Spleen (tissue), 11 donors: ENCODE data around the gene LCP2. TPM values are rescaled to one million over a fixed set of nuclear protein-coding genes. Genes with fewer than 3 reads are reported as not detected.

Experiments
- DNase-seq: peaks from one replicate; pipeline ENCODE4 v3.0.0-alpha.2; 2020
- H3K27ac ChIP-seq, 8 donors: fragments of 200-600 bp; sonication (generic) in 7 of 8; 1 replicate in 4 of 8; 2 replicates in 4 of 8; pipeline versions ENCODE4 v1.5.0 to v1.8.0; 2016 to 2021; ENCODE audit warnings: inconsistent platforms in 4 of 8, mild to moderate bottlenecking in 4 of 8, moderate library complexity in 1 of 8
- H3K27me3 ChIP-seq, 7 donors: fragments of 200-600 bp; sonication (generic) in 6 of 7; replicated peaks in 1 of 7; 1 replicate in 4 of 7; 2 replicates in 3 of 7; pipeline versions ENCODE4 v1.5.0 to v1.8.0; 2016 to 2021; ENCODE audit warnings: inconsistent platforms in 3 of 7, mild to moderate bottlenecking in 1 of 7
- H3K36me3 ChIP-seq, 6 donors: fragments of 200-600 bp; sonication (generic) in 5 of 6; 1 replicate in 4 of 6; 2 replicates in 2 of 6; pipeline versions ENCODE4 v1.5.0 to v1.8.0; 2016 to 2021; ENCODE audit warnings: inconsistent platforms in 2 of 6
- H3K4me1 ChIP-seq, 6 donors: fragments of 200-600 bp; sonication (generic) in 5 of 6; 1 replicate in 3 of 6; 2 replicates in 3 of 6; pipeline versions ENCODE4 v1.5.0 to v1.8.0; 2016 to 2021; ENCODE audit warnings: inconsistent platforms in 3 of 6
- H3K4me3 ChIP-seq, 8 donors: fragments of 200-600 bp; sonication (generic) in 7 of 8; 1 replicate in 4 of 8; 2 replicates in 4 of 8; pipeline versions ENCODE4 v1.5.0 to v1.8.0; 2016 to 2021; ENCODE audit warnings: inconsistent platforms in 4 of 8, mild to moderate bottlenecking in 4 of 8, moderate library complexity in 2 of 8
- H3K9me3 ChIP-seq, 8 donors: fragments of 200-600 bp; sonication (generic) in 7 of 8; 1 replicate in 4 of 8; 2 replicates in 4 of 8; pipeline versions ENCODE4 v1.5.0 to v1.8.0; 2016 to 2021; ENCODE audit warnings: inconsistent platforms in 4 of 8
- POLR2A ChIP-seq, 3 donors: fragments of 450-650 bp; IDR thresholded peaks; one replicate each; pipeline ENCODE4 v1.5.1; 2017; ENCODE audit warnings: antibody characterized with exemption in 3 of 3, mild to moderate bottlenecking in 1 of 3
- POLR2AphosphoS5 ChIP-seq, 3 donors: sonication (generic); formaldehyde crosslinking; IDR thresholded peaks; one replicate each; pipeline ENCODE4 v1.5.1; 2017; ENCODE audit warnings: antibody characterized with exemption in 3 of 3
- WGBS, 5 donors: extraction: QIAGEN DNeasy Blood & Tissue Kit in 3 of 5; methylation state at CpG; one replicate each; pipeline versions ENCODE4 v1.1.5 to v1.1.7; 2013 to 2018; 5-methylcytosine and 5-hydroxymethylcytosine counted together
- intact Hi-C: fragments of 100-400 bp; cut with DNase I; formaldehyde crosslinking; loops from one replicate; pipeline ENCODE4 v1.15.0; 2023; ENCODE audit warnings: low total_unique reads
- polyA plus RNA-seq, 3 donors: library from polyadenylated mRNA; stranded (reverse); fragments of 200-250 nt; gene quantifications; one replicate each; pipeline ENCODE4 v1.2.1, GENCODE V29; 2013
- total RNA-seq, 7 donors: library from RNA; depleted of rRNA in 3 of 7; stranded (reverse); fragments of >200 nt in 3 of 7; fragmentation: NEBNext Ultra II Directional in 4 of 7; extraction: Animal tissue kit (Norgen Biotek cat#: 25700) in 4 of 7; gene quantifications; one replicate each; pipeline versions ENCODE4 v1.1.0 to v1.2.1, GENCODE V29; 2016 to 2021
- TF ChIP-seq, protein P1 (sequence below), 11 experiments: fragments of 200-600 bp in 7 of 11; fragments of 450-650 bp in 4 of 11; sonication (generic) in 4 of 11; IDR thresholded peaks in 8 of 11; conservative IDR thresholded peaks in 3 of 11; 1 replicate in 7 of 11; 2 replicates in 4 of 11; pipeline versions ENCODE4 v1.4.0 to v1.8.0; 2016 to 2021; ENCODE audit warnings: antibody characterized with exemption in 11 of 11, inconsistent platforms in 4 of 11, mild to moderate bottlenecking in 1 of 11
- donor health status: healthy with polysubstance abuse.
- donor health status: DM: no; HTN: no; CAD: no; lungs with moderate emphysema.
- donor health status: DM: no; HTN: no; CAD: no.
- donor health status: Bipolar disorder and iron deficiency.
- donor health status: healthy.
- donor health status: DM: no; HTN: no; CAD: no.
- donor health status: DM: yes; HTN: yes; CAD: no.

Gene LCP2
- total and polyA plus RNA-seq, 10 donors: 28.3 to 272 (median 214) TPM

DNA sequence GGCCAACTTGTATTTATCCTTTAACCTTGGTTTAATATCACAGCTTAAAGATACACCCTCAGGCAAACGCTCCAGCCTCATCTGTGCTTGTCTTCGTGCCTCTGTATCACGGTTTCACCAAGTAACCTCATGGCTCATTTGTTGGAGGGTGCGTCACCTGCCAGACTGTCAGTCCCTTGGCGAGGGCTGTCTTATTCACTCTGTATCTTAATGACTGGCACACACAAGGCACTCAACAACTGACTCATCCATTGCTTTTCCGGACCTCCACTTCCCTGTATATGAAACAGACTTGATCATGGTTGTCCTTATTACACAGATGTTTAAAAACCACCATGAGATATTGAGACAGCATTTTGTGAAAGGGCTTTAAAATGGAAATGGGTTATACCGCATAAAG lies 28.0 kb downstream of the LCP2 start:
- Histone ChIP-seq H3K27me3 (peaks cover 0 to 10% (median 0%) of the 10 kb centered on the region in 7 donors), H3K27ac (peak overlapping the region; percentile 31 to 99 (median 85)), H3K36me3 (peaks cover 0 to 100% (median 29%) of the 10 kb centered on the region in 6 donors), H3K4me3 (peak overlapping the region in 1 of 8 donors; percentile 5), H3K9me3 (no peaks in the 10 kb centered on the region), H3K4me1 (peaks cover 49 to 100% (median 88%) of the 10 kb centered on the region in 6 donors)
- TF ChIP-seq POLR2AphosphoS5 (IDR thresholded peaks at IDR 0.05): peak in 1 of 3 donors; percentile 52
- TF ChIP-seq, protein P1, sequence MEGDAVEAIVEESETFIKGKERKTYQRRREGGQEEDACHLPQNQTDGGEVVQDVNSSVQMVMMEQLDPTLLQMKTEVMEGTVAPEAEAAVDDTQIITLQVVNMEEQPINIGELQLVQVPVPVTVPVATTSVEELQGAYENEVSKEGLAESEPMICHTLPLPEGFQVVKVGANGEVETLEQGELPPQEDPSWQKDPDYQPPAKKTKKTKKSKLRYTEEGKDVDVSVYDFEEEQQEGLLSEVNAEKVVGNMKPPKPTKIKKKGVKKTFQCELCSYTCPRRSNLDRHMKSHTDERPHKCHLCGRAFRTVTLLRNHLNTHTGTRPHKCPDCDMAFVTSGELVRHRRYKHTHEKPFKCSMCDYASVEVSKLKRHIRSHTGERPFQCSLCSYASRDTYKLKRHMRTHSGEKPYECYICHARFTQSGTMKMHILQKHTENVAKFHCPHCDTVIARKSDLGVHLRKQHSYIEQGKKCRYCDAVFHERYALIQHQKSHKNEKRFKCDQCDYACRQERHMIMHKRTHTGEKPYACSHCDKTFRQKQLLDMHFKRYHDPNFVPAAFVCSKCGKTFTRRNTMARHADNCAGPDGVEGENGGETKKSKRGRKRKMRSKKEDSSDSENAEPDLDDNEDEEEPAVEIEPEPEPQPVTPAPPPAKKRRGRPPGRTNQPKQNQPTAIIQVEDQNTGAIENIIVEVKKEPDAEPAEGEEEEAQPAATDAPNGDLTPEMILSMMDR (IDR thresholded peaks at IDR 0.05 in 8 of 11, conservative IDR thresholded peaks at IDR 0.05 in 3 of 11): no peak
- no peak for DNase-seq
- intact Hi-C loops: loop anchor here (5.0 kb wide), 2 partner anchors 68 to 153 kb away; no protein-coding TSS in a partner anchor
- WGBS, 5 donors: 66 to 83% (median 70%) methylated on average over 7 of the region's 7 CpGs

DNA sequence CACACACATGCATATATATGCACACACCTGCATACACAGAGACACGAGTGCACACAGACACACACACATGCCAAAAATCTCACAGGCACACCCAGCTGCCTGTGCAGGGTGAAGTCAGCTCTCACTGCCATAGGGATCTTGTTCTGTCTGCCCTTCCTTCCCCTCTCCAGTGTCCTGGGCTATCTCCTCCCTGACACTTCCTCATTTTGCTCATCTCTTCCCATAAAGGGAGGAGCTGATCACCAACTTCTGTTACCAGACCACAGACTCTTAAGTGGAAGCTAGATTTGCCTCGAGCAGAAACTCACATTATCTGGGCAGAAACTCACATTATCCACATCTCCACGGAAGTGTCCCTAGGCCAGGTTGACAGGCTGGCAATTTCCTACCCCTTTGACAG lies 28.7 kb downstream of the LCP2 start:
- H3K27ac ChIP-seq: peak overlapping the region; percentile 31 to 99 (median 85)
- peaks cover 0 to 10% (median 0%) of the 10 kb centered on the region in 7 donors for H3K27me3 ChIP-seq
- peaks cover 0 to 100% (median 27%) of the 10 kb centered on the region in 6 donors for H3K36me3 ChIP-seq
- H3K4me3 ChIP-seq: peak overlapping the region in 1 of 8 donors; percentile 42
- H3K9me3 ChIP-seq: no peaks in the 10 kb centered on the region
- WGBS, 5 donors: 2 to 29% (median 12%) methylated on average over 3 of the region's 3 CpGs
- peaks cover 48 to 100% (median 81%) of the 10 kb centered on the region in 6 donors for H3K4me1 ChIP-seq
- TF ChIP-seq POLR2A (IDR thresholded peaks at IDR 0.05) (no peak), POLR2AphosphoS5 (IDR thresholded peaks at IDR 0.05) (peak in 1 of 3 donors; percentile 79)
- intact Hi-C loops: loop anchor here (5.0 kb wide), 2 partner anchors 68 to 153 kb away; no protein-coding TSS in a partner anchor
- no peak for DNase-seq

DNA sequence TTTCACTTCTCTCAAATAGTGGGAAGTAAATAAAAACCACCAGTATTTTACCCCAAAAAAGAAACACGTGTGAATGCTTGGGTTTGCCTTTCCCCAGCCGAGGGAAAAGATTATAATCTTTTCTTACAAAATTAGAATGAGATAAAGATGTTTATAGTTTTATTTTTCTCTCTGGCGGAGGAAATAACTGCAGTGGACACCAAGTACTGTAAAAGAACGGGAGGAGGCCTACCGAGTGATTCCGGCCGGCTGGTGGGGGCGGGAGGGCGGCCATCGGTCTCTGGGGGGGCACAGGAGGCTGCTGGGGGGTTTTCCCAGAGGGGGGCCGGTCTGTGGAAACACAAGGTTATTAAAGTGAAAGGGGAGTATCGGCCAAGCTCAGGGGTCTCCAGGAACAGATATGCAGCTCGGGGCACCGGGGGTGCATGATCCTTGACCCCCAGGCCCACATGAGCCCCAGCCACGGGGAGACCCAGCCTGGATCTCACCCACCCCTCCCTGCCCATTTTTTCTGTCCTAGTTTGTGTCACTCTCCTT lies 29.4 kb downstream of the LCP2 start:
- H3K36me3 ChIP-seq: peaks cover 0 to 100% (median 28%) of the 10 kb centered on the region in 6 donors
- peaks cover 42 to 100% (median 78%) of the 10 kb centered on the region in 6 donors for H3K4me1 ChIP-seq
- intact Hi-C loops: loop anchor here (5.0 kb wide), 2 partner anchors 69 to 154 kb away; no protein-coding TSS in a partner anchor
- no peak for DNase-seq
- no peaks in the 10 kb centered on the region for H3K9me3 ChIP-seq
- WGBS, 5 donors: 26 to 47% (median 40%) methylated on average over 15 of the region's 15 CpGs
- peak overlapping the region; percentile 37 to 99 (median 85) for H3K27ac ChIP-seq
- H3K27me3 ChIP-seq: peaks cover 0 to 10% (median 0%) of the 10 kb centered on the region in 7 donors
- H3K4me3 ChIP-seq: peak overlapping the region in 1 of 8 donors; percentile 42
- TF ChIP-seq, protein P1 (IDR thresholded peaks at IDR 0.05 in 8 of 11, conservative IDR thresholded peaks at IDR 0.05 in 3 of 11): peak in 3 of 11 experiments; percentile 10 to 33 (median 29)
- no peak for TF ChIP-seq POLR2A (IDR thresholded peaks at IDR 0.05)

DNA sequence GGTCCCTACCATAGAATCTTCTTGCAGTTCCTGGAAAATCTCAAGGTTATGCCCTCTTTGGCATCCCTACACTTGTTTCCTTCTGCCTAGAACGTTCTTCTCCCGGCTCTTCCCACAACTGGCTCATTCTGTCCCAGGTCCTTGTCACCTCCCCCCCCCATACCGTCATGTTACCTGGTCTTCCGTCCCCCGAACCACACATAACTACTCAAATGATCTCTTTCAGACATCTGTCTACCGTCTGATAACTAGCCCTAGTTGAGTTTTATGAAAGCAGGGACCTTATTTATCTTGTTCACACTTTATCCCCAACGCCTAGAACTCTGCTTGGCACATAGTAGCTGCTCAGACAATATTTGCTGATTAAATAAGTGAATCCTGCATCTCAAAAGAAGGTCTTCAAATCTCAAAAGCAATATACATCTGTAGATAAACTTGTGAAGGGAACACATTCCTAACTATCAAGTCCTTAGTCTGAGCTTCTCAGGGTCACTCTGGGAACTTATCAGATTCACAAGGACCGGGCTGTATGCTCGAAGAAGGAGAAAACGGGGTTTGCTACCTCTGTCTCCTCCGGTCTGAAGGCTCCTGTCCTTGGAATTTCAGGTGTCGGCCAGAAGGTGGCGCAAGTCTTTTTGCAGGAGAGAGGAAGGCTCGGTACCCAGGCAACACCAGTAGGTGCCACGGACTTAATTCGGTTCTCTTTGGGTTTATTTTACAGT lies 30.0 kb downstream of the LCP2 start:
- TF ChIP-seq, protein P1 (IDR thresholded peaks at IDR 0.05 in 8 of 11, conservative IDR thresholded peaks at IDR 0.05 in 3 of 11): peak; percentile 70 to 92 (median 87)
- TF ChIP-seq POLR2A (IDR thresholded peaks at IDR 0.05) (no peak), POLR2AphosphoS5 (IDR thresholded peaks at IDR 0.05) (peak in 1 of 3 donors; percentile 74)
- WGBS, 5 donors: 25 to 41% (median 29%) methylated on average over 16 of the region's 16 CpGs
- Histone ChIP-seq H3K36me3 (peaks cover 0 to 100% (median 29%) of the 10 kb centered on the region in 6 donors), H3K4me1 (peaks cover 42 to 100% (median 76%) of the 10 kb centered on the region in 6 donors), H3K27me3 (peaks cover 0 to 10% (median 0%) of the 10 kb centered on the region in 7 donors), H3K9me3 (no peaks in the 10 kb centered on the region), H3K4me3 (peak overlapping the region in 2 of 8 donors; percentile 10 to 42), H3K27ac (peak overlapping the region; percentile 48 to 99 (median 85))
- DNase-seq: peak; percentile 91
- intact Hi-C loops: loop anchor here (5.0 kb wide), 2 partner anchors 70 to 155 kb away; no protein-coding TSS in a partner anchor
